HepG2 (cell line): ENCODE measurements around the gene CHCT1. TPM values are rescaled to one million over a fixed set of nuclear protein-coding genes. Genes with fewer than 3 reads are reported as not detected.

Experiments
- FOXJ3 ChIP-seq: sonication (generic); formaldehyde crosslinking; IDR thresholded peaks from 2 replicates; pipeline ENCODE4 v1.4.0; 2020; ENCODE audit warnings: missing genetic modification reagents, mild to moderate bottlenecking, borderline replicate concordance
- MAFG ChIP-seq: sonication (generic); formaldehyde crosslinking; IDR thresholded peaks from 2 replicates; pipeline ENCODE4 v1.5.1; 2020; ENCODE audit warnings: mild to moderate bottlenecking, missing genetic modification reagents
- ZNF83 ChIP-seq: sonication (generic); formaldehyde crosslinking; IDR thresholded peaks from 2 replicates; pipeline ENCODE4 v1.4.0; 2020; ENCODE audit warnings: missing genetic modification reagents, mild to moderate bottlenecking, borderline replicate concordance
- polyA plus RNA-seq, 8 experiments: library from polyadenylated mRNA; depleted of rRNA in 3 of 8; stranded (reverse) in 7 of 8; unstranded in 1 of 8; fragments of >200 nt; fragmentation: Illumina TruSeq in 4 of 8; extraction: Trizol in 4 of 8; gene quantifications; 2 replicates each; pipeline versions ENCODE4 v1.2.1 to v1.2.3, GENCODE V29; 2011 to 2016; ENCODE audit warnings: low read depth in 4 of 8, missing spikeins in 1 of 8, mixed read lengths in 1 of 8; ENCODE audit not compliant: insufficient read depth in 1 of 8
- total RNA-seq, 5 experiments: library from RNA; depleted of rRNA; stranded (reverse); fragments of >200 nt; fragmentation: Illumina TruSeq; extraction: Trizol; gene quantifications; 2 replicates each; pipeline ENCODE4 v1.2.3, GENCODE V29; 2016; ENCODE audit warnings: low read depth in 1 of 5
- TF ChIP-seq, protein P1 (sequence below): sonication (generic); formaldehyde crosslinking; IDR thresholded peaks from 2 replicates; pipeline ENCODE4 v1.4.0; 2020; ENCODE audit warnings: missing genetic modification reagents, borderline replicate concordance
- TF ChIP-seq, protein P2 (sequence below): sonication (generic); formaldehyde crosslinking; conservative IDR thresholded peaks from 2 replicates; pipeline ENCODE4 v1.4.0; 2020; ENCODE audit warnings: missing genetic modification reagents
- TF ChIP-seq, protein P3 (sequence below): sonication (generic); formaldehyde crosslinking; IDR thresholded peaks from 2 replicates; pipeline ENCODE4 v1.4.0; 2020; ENCODE audit warnings: low read depth, mild to moderate bottlenecking, missing genetic modification reagents
- TF ChIP-seq, protein P4 (sequence below): sonication (generic); formaldehyde crosslinking; IDR thresholded peaks from 2 replicates; pipeline ENCODE4 v1.9.0; 2021; ENCODE audit warnings: missing genetic modification reagents, borderline replicate concordance
- TF ChIP-seq, protein P5 (sequence below): sonication (generic); formaldehyde crosslinking; IDR thresholded peaks from 2 replicates; pipeline ENCODE4 v1.8.0; 2022; ENCODE audit warnings: low read depth, missing genetic modification reagents

The CHCT1 gene
- total and polyA plus RNA-seq, 2 of the 13 experiments (the other 11 are each of a cell fraction or from before 2014, with no cell fraction given): not detected

DNA sequence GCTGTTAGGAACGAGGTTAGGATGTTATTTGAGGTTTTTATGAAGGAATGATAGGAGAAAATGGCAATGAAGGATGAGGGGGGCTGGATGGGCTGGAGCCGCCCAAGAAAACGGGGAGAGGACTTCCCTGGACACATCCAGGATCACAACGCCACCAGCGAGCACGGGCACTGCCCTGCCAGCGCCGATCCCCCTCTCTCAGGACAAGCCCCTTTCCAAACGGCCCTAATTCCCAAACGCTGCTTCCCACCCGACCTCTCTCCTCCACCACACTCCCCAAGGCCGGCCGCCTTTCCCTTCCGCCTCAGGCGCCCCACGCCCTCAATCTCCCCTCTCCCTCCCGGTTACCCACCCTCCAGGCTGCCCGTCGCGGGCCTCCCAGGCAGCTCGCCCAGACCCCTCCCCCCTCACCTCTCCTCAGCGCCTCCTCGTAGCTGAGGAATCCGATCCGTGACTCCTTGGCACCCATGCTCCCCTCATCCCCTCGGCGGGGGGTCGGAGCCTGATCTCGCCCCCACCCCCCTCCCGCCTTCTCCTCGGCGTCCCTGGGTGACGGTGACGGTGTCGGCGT is 30.7 kb upstream of the CHCT1 start (continued):
- TF ChIP-seq MAFG (no peak), FOXJ3 (no peak), ZNF83 (CRISPR knock-in tag) (no peak)
- TF ChIP-seq, protein P1, sequence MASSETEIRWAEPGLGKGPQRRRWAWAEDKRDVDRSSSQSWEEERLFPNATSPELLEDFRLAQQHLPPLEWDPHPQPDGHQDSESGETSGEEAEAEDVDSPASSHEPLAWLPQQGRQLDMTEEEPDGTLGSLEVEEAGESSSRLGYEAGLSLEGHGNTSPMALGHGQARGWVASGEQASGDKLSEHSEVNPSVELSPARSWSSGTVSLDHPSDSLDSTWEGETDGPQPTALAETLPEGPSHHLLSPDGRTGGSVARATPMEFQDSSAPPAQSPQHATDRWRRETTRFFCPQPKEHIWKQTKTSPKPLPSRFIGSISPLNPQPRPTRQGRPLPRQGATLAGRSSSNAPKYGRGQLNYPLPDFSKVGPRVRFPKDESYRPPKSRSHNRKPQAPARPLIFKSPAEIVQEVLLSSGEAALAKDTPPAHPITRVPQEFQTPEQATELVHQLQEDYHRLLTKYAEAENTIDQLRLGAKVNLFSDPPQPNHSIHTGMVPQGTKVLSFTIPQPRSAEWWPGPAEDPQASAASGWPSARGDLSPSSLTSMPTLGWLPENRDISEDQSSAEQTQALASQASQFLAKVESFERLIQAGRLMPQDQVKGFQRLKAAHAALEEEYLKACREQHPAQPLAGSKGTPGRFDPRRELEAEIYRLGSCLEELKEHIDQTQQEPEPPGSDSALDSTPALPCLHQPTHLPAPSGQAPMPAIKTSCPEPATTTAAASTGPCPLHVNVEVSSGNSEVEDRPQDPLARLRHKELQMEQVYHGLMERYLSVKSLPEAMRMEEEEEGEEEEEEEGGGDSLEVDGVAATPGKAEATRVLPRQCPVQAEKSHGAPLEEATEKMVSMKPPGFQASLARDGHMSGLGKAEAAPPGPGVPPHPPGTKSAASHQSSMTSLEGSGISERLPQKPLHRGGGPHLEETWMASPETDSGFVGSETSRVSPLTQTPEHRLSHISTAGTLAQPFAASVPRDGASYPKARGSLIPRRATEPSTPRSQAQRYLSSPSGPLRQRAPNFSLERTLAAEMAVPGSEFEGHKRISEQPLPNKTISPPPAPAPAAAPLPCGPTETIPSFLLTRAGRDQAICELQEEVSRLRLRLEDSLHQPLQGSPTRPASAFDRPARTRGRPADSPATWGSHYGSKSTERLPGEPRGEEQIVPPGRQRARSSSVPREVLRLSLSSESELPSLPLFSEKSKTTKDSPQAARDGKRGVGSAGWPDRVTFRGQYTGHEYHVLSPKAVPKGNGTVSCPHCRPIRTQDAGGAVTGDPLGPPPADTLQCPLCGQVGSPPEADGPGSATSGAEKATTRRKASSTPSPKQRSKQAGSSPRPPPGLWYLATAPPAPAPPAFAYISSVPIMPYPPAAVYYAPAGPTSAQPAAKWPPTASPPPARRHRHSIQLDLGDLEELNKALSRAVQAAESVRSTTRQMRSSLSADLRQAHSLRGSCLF (CRISPR knock-in tag): no peak
- TF ChIP-seq, protein P2, sequence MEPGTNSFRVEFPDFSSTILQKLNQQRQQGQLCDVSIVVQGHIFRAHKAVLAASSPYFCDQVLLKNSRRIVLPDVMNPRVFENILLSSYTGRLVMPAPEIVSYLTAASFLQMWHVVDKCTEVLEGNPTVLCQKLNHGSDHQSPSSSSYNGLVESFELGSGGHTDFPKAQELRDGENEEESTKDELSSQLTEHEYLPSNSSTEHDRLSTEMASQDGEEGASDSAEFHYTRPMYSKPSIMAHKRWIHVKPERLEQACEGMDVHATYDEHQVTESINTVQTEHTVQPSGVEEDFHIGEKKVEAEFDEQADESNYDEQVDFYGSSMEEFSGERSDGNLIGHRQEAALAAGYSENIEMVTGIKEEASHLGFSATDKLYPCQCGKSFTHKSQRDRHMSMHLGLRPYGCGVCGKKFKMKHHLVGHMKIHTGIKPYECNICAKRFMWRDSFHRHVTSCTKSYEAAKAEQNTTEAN: no peak
- TF ChIP-seq, protein P3, sequence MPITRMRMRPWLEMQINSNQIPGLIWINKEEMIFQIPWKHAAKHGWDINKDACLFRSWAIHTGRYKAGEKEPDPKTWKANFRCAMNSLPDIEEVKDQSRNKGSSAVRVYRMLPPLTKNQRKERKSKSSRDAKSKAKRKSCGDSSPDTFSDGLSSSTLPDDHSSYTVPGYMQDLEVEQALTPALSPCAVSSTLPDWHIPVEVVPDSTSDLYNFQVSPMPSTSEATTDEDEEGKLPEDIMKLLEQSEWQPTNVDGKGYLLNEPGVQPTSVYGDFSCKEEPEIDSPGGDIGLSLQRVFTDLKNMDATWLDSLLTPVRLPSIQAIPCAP (CRISPR knock-in tag): peak; percentile 77; the same call in 1 of the 2 replicates
- TF ChIP-seq, protein P4, sequence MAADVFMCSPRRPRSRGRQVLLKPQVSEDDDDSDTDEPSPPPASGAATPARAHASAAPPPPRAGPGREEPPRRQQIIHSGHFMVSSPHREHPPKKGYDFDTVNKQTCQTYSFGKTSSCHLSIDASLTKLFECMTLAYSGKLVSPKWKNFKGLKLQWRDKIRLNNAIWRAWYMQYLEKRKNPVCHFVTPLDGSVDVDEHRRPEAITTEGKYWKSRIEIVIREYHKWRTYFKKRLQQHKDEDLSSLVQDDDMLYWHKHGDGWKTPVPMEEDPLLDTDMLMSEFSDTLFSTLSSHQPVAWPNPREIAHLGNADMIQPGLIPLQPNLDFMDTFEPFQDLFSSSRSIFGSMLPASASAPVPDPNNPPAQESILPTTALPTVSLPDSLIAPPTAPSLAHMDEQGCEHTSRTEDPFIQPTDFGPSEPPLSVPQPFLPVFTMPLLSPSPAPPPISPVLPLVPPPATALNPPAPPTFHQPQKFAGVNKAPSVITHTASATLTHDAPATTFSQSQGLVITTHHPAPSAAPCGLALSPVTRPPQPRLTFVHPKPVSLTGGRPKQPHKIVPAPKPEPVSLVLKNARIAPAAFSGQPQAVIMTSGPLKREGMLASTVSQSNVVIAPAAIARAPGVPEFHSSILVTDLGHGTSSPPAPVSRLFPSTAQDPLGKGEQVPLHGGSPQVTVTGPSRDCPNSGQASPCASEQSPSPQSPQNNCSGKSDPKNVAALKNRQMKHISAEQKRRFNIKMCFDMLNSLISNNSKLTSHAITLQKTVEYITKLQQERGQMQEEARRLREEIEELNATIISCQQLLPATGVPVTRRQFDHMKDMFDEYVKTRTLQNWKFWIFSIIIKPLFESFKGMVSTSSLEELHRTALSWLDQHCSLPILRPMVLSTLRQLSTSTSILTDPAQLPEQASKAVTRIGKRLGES (CRISPR knock-in tag): no peak
- TF ChIP-seq, protein P5, sequence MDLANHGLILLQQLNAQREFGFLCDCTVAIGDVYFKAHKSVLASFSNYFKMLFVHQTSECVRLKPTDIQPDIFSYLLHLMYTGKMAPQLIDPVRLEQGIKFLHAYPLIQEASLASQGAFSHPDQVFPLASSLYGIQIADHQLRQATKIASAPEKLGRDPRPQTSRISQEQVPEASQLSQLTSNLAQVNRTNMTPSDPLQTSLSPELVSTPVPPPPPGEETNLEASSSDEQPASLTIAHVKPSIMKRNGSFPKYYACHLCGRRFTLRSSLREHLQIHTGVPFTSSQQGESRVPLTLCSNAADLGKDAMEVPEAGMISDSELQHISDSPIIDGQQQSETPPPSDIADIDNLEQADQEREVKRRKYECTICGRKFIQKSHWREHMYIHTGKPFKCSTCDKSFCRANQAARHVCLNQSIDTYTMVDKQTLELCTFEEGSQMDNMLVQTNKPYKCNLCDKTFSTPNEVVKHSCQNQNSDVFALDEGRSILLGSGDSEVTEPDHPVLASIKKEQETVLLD (CRISPR knock-in tag): no peak
